ENCODE data around the gene RASGRF1. TPM values are rescaled to one million over a fixed set of nuclear protein-coding genes. Genes with fewer than 3 reads are reported as not detected.

RASGRF1 gene
- total and polyA plus RNA-seq, 4 donors, result 0.13 to 0.15 TPM; not detected in 2

- no peaks in the 10 kb centered on the region for H3K9me3 ChIP-seq (ENCODE audit: control insufficient read depth, low read length)
- intact Hi-C loops (cut with DNase I), result no loop called here
- no peak overlapping the region for H3K27ac ChIP-seq (ENCODE audit: low read depth in 1 of 2, low read length in 2 of 2)
- no peaks in the 10 kb centered on the region for H3K4me1 ChIP-seq (ENCODE audit: control insufficient read depth in 1 of 2, insufficient read depth in 2 of 2, low read length in 2 of 2)
- H3K27me3 ChIP-seq (ENCODE audit: control insufficient read depth in 1 of 2, insufficient read depth in 2 of 2, low read length in 1 of 2), result no peaks in the 10 kb centered on the region
- H3K4me3 ChIP-seq (ENCODE audit: low read length in 2 of 2), result no peak overlapping the region
- peak; percentile 2 for ATAC-seq (ENCODE audit: low FRiP score)
- peak in 1 of 2 donors; percentile 35 for DNase-seq
- 72 to 82% methylated on average over 10 of the region's 10 CpGs for WGBS, 2 donors
- H3K36me3 ChIP-seq (ENCODE audit: control insufficient read depth in 1 of 2, insufficient read depth in 2 of 2, low read length in 1 of 2), result no peaks in the 10 kb centered on the region
Observed at GRCh38 chr15:78987556-78988360, 102.8 kb downstream of the RASGRF1 start.

DNA sequence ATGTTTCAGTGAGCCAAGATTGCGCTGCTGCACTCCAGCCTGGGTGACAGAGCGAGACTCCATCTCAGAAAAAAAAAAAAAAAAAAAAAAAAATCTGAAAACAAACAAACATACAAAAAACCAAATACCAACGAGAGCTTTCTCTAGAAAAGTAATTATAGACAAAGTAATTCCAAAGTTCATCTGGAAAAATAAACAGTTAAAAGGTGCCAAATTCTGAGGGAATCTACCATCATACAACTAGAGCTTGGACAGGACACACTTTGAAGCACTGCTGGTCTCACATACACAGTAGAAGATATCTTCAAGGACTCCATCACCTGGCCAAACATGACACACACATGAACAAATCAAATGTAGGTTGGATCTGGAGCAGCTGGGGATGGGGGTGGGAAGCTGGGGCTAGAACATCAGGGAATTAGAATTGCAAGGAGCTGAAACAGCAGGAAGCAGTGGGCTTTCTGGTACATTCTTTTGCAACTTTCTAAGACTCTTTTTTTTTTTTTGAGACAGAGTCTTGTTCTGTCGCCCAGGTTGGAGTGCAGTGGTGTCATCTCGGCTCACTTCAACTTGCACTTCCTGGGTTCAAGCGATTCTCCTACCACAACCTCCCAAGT, 104.6 kb downstream of the RASGRF1 start:
- WGBS, 2 donors, result 84 to 92% methylated on average over 6 of the region's 6 CpGs
- Histone ChIP-seq H3K27me3 (ENCODE audit: control insufficient read depth in 1 of 2, insufficient read depth in 2 of 2, low read length in 1 of 2) (no peaks in the 10 kb centered on the region), H3K36me3 (ENCODE audit: control insufficient read depth in 1 of 2, insufficient read depth in 2 of 2, low read length in 1 of 2) (no peaks in the 10 kb centered on the region), H3K9me3 (ENCODE audit: control insufficient read depth, low read length) (no peaks in the 10 kb centered on the region), H3K4me3 (ENCODE audit: low read length in 2 of 2) (no peak overlapping the region), H3K4me1 (ENCODE audit: control insufficient read depth in 1 of 2, insufficient read depth in 2 of 2, low read length in 2 of 2) (no peaks in the 10 kb centered on the region), H3K27ac (ENCODE audit: low read depth in 1 of 2, low read length in 2 of 2) (no peak overlapping the region)
- ATAC-seq (ENCODE audit: low FRiP score) (no peak), DNase-seq (peak in 1 of 2 donors; percentile 9)
- intact Hi-C loops (cut with DNase I), result no loop called here

DNA sequence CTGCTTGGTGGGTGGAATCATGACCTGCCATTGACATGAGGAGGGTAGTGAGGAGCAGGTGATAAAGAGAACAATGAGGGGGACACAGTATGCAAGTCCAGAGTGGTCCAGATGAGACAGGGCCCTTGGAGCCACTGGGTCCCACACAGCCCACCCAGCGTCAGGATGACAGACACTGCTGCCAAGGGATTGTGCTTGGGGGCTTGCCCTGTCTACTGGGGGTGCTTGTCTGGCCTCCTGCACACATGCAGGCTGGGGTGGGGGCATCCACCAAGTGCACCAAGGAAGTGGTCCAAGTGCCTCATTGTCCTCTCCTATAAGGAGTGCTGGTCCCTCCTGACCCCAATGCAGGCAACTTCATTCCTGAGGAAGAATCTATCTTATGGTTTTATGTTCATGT, 106.5 kb downstream of the RASGRF1 start:
- DNase-seq, result peak in 1 of 2 donors; percentile 37
- H3K27me3 ChIP-seq (ENCODE audit: control insufficient read depth in 1 of 2, insufficient read depth in 2 of 2, low read length in 1 of 2), result no peaks in the 10 kb centered on the region
- no peak for ATAC-seq (ENCODE audit: low FRiP score)
- 95 to 100% methylated on average over 1 of the region's 1 CpG for WGBS, 2 donors
- intact Hi-C loops (cut with DNase I), result loop anchor here in 1 of 2 donors (5.0 kb wide), 1 partner anchor 72 kb away; no protein-coding TSS in a partner anchor
- H3K36me3 ChIP-seq (ENCODE audit: control insufficient read depth in 1 of 2, insufficient read depth in 2 of 2, low read length in 1 of 2), result no peaks in the 10 kb centered on the region
- H3K27ac ChIP-seq (ENCODE audit: low read depth in 1 of 2, low read length in 2 of 2), result no peak overlapping the region
- no peaks in the 10 kb centered on the region for H3K9me3 ChIP-seq (ENCODE audit: control insufficient read depth, low read length)
- no peaks in the 10 kb centered on the region for H3K4me1 ChIP-seq (ENCODE audit: control insufficient read depth in 1 of 2, insufficient read depth in 2 of 2, low read length in 2 of 2)
- no peak overlapping the region for H3K4me3 ChIP-seq (ENCODE audit: low read length in 2 of 2)

GRCh38 chr15:78983146-78983918, 107.2 kb downstream of the RASGRF1 start:
- H3K4me3 ChIP-seq (ENCODE audit: low read length in 2 of 2), result no peak overlapping the region
- H3K4me1 ChIP-seq (ENCODE audit: control insufficient read depth in 1 of 2, insufficient read depth in 2 of 2, low read length in 2 of 2), result no peaks in the 10 kb centered on the region
- H3K27ac ChIP-seq (ENCODE audit: low read depth in 1 of 2, low read length in 2 of 2), result no peak overlapping the region

DNA sequence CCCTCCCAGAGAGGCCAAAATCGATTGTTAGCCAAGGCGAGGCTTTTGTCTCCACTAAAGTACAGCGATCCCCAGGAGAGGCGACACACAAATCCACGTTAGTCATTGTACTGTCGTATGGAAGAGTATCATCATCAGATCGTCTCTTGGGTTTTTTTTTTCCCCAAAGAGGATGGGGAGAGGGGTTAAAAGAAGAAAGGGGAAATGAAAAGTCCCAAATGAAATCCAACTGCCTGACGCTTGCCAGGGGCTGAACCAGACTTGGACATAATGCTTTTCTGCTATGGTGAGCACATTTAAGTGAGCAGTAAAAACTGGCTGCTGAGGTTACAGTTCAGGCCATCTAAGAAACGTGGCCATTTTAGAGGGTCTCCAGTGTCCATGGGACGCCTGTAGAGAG, 107.8 kb downstream of the RASGRF1 start:
- Histone ChIP-seq H3K27ac (ENCODE audit: low read depth in 1 of 2, low read length in 2 of 2) (no peak overlapping the region), H3K36me3 (ENCODE audit: control insufficient read depth in 1 of 2, insufficient read depth in 2 of 2, low read length in 1 of 2) (no peaks in the 10 kb centered on the region), H3K9me3 (ENCODE audit: control insufficient read depth, low read length) (no peaks in the 10 kb centered on the region), H3K4me3 (ENCODE audit: low read length in 2 of 2) (no peak overlapping the region), H3K4me1 (ENCODE audit: control insufficient read depth in 1 of 2, insufficient read depth in 2 of 2, low read length in 2 of 2) (no peaks in the 10 kb centered on the region), H3K27me3 (ENCODE audit: control insufficient read depth in 1 of 2, insufficient read depth in 2 of 2, low read length in 1 of 2) (no peaks in the 10 kb centered on the region)
- intact Hi-C loops (cut with DNase I), result loop anchor here in 1 of 2 donors (5.0 kb wide), 1 partner anchor 70 kb away; no protein-coding TSS in a partner anchor
- DNase-seq, result peak in 1 of 2 donors; percentile 47
- 86 to 88% methylated on average over 10 of the region's 10 CpGs for WGBS, 2 donors
- no peak for ATAC-seq (ENCODE audit: low FRiP score)

More at GRCh38 chr15:78983146-78983918, 107.2 kb downstream of the RASGRF1 start:
- intact Hi-C loops (cut with DNase I), result loop anchor here in 1 of 2 donors (5.0 kb wide), 1 partner anchor 71 kb away; no protein-coding TSS in a partner anchor
- Histone ChIP-seq H3K27me3 (ENCODE audit: control insufficient read depth in 1 of 2, insufficient read depth in 2 of 2, low read length in 1 of 2) (no peaks in the 10 kb centered on the region), H3K36me3 (ENCODE audit: control insufficient read depth in 1 of 2, insufficient read depth in 2 of 2, low read length in 1 of 2) (no peaks in the 10 kb centered on the region), H3K9me3 (ENCODE audit: control insufficient read depth, low read length) (no peaks in the 10 kb centered on the region)
- peak in 1 of 2 donors; percentile 56 for DNase-seq
- ATAC-seq (ENCODE audit: low FRiP score), result no peak
- 63 to 74% methylated on average over 5 of the region's 5 CpGs for WGBS, 2 donors

DNA sequence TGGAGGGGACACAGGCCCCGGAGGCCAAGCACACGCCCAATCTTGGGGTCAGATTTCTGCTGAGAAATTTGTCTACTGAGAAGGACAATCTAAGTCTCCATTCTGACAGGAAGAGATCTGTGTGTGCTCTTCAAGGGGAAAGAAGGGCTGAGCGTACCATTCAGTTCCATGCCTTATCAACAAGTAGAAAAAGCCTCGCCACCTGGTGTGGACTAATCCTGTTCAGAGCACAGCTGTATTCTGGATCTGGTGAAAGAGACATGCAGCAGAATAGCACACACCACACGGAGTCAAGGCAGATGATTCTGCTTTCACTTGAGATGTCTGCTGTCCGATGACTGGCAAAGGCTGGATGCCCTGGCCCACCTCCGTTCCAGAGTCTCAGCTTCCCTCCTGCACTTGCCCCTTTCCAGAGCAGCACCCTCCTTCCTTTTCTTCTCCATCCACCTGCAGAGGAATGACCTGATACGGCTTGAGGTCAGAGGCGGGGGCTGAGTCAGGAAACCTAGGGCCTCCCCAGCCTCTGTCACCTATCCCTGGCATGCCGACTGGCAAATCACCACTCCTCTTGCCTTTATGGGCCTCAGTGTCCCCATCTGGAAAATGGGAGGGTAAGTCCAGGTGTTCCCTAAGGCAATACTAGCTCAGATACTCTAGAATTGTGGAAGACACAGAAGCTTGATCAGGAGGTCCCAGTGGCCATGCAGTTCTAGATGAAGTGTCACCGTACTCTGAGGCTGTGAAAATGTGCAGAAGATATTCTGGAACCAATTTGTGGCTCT, 108.9 kb downstream of the RASGRF1 start:
- H3K4me3 ChIP-seq (ENCODE audit: low read length in 2 of 2), result no peak overlapping the region
- intact Hi-C loops (cut with DNase I), result loop anchor here in 1 of 2 donors (5.0 kb wide), 1 partner anchor 69 kb away; no protein-coding TSS in a partner anchor
- H3K27ac ChIP-seq (ENCODE audit: low read depth in 1 of 2, low read length in 2 of 2), result no peak overlapping the region
- no peaks in the 10 kb centered on the region for H3K9me3 ChIP-seq (ENCODE audit: control insufficient read depth, low read length)
- H3K4me1 ChIP-seq (ENCODE audit: control insufficient read depth in 1 of 2, insufficient read depth in 2 of 2, low read length in 2 of 2), result no peaks in the 10 kb centered on the region
- no peak for ATAC-seq (ENCODE audit: low FRiP score)
- no peak for DNase-seq
- H3K36me3 ChIP-seq (ENCODE audit: control insufficient read depth in 1 of 2, insufficient read depth in 2 of 2, low read length in 1 of 2), result no peaks in the 10 kb centered on the region
- H3K27me3 ChIP-seq (ENCODE audit: control insufficient read depth in 1 of 2, insufficient read depth in 2 of 2, low read length in 1 of 2), result no peaks in the 10 kb centered on the region
- 93 to 94% methylated on average over 11 of the region's 11 CpGs for WGBS, 2 donors

- peak in 1 of 2 donors; percentile 74 for DNase-seq
- Histone ChIP-seq H3K4me3 (ENCODE audit: low read length in 2 of 2) (no peak overlapping the region), H3K36me3 (ENCODE audit: control insufficient read depth in 1 of 2, insufficient read depth in 2 of 2, low read length in 1 of 2) (no peaks in the 10 kb centered on the region), H3K27ac (ENCODE audit: low read depth in 1 of 2, low read length in 2 of 2) (no peak overlapping the region), H3K9me3 (ENCODE audit: control insufficient read depth, low read length) (no peaks in the 10 kb centered on the region), H3K27me3 (ENCODE audit: control insufficient read depth in 1 of 2, insufficient read depth in 2 of 2, low read length in 1 of 2) (no peaks in the 10 kb centered on the region), H3K4me1 (ENCODE audit: control insufficient read depth in 1 of 2, insufficient read depth in 2 of 2, low read length in 2 of 2) (no peaks in the 10 kb centered on the region)
- 54 to 56% methylated on average over 17 of the region's 17 CpGs for WGBS, 2 donors
- intact Hi-C loops (cut with DNase I), result loop anchor here (5.0 kb wide), 1 partner anchor 67 kb away; no protein-coding TSS in a partner anchor
- peak; percentile 52 for ATAC-seq (ENCODE audit: low FRiP score)
Observed at GRCh38 chr15:78979456-78980320, 110.9 kb downstream of the RASGRF1 start.

All from aorta (tissue), 5 donors.